ENCODE results near the gene U2AF1L4.
A peak's percentile ranks its signal among the peaks of the same experiment; 100 is the strongest.

Gene U2AF1L4

GRCh38 chr19:35710784-35711723 is 34.2 kb downstream of the U2AF1L4 start:
- no peak for DNase-seq

- DNase-seq: no peak
These were observed 36.8 kb downstream of the U2AF1L4 start for GRCh38 chr19:35708391-35708790.

GRCh38 chr19:35704218-35704617 is 41.0 kb downstream of the U2AF1L4 start, which contains the start of gene ZBTB32:
TSS of gene ZBTB32 (plus strand) at chr19:35704558. CDS start at chr19:35714627, 10,069 bp downstream.
- DNase-seq: peak; percentile 10 to 36

DNA sequence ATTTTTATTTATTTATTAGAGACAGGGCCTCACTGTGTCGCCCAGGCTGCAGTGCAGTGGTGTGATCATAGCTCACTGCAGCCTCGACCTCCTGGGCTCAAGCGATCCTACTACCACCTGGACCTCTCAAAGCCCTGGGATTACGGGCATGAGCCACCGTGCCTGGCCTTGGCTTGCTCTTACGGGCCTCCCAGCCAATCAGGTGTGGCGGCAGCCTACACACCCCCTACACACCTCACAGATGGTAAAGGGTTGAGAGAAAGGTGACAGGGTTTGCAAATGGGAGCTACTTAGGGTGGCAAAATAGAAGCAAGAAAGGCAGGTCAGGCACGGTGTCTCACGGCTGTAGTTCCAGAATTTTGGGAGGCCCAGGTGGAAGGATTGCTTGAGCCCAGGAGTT is 41.9 kb downstream of the U2AF1L4 start:
- DNase-seq: no peak

DNA sequence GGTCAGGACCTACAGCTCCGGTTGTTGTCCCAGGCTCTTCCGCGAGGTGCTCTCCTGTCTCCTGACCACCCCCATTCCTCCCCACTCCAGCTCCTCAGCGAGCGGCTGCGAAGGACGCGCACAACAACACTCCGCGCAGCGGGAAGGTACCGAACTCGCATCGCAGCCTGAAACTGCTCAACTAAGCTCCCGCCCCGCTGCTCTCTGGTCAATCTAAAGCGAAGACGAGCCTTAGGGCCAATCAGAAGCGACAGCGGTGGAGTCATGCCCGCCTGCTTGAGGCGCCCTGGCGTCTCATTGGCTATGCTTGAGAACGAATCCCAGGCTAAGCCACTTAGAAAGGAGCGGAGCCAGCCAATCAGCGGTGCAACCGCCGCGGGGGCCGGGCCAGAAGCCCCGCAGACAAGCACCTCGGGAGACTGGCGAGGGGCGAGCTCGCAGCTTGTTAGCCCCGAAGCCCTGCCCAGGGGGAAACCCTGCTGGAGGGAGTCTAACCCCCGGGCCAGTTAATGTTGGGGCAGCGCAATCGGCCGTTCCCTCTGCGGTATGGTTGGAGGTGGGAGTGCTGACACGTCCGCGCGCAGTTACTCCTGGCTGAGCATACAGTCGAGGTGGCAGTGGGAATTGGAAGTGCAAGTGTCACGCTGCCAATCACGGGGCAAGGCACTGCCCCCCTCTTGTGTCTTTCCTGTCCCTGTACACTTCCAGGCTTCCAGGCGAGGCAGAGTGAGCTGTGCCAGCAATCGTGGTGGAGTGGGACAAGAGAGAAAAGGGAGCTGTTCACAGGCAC is 42.8 kb downstream of the U2AF1L4 start:
- peak; percentile 96 to 98 for DNase-seq

DNA sequence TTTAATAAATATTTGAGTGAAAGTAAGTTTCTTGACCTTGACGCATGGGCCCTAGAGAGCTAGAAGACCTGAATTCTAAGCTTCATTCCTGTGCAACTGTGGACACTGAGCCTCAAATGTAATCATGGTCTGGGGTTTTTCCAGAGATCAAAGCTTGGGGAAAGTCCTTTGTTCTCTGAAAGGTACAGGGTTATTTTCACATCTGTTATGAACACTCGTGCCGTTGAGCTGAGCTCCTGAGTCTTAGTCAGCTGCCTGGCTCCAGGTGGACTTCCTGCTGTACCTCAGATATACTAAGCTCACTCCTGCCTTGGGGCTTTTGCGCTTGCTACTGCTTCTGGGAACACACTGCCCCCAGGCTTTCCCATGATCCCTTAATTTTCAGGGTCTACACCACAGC is 48.4 kb downstream of the U2AF1L4 start:
- DNase-seq: no peak

GRCh38 chr19:35695895-35696422 is 49.3 kb downstream of the U2AF1L4 start:
- DNase-seq: no peak

DNA sequence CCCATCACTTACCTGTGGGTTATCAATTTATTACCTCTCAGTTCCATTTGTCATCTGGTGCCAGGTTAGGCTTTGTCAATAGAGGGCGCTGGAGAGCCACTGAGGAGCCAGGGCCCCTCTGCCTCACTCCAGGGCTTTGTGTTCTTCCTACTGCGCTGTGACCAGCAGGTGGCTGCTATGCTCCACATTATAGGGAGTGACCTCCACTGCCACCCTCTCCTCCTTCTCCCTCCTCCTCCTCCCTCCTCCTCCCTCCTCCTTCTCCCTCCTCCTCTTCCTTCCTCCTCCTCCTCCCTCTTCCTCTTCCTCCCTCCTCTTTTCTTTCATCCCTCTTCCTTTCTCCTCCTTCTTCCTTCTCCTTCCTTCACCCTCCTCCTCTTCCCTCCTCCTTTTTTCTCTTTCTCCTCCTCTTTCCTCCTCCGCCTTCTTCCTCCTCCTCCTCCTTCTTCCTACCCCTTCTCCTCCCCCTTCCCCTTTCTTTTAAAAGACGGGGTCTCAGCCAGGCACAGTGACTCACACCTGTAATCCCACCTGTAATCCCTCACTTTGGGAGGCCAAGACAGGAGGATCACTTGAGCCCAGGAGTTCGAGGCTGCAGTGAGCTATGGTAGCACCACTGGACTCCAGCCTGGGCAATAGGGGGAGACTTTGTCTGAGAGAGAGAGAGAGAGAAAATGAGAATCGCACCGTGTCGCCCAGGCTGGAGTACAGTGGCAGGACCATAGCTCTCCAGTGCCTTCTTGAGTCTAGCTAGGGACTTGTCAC is 51.2 kb downstream of the U2AF1L4 start:
- peak; percentile 83 to 87 for DNase-seq

DNA sequence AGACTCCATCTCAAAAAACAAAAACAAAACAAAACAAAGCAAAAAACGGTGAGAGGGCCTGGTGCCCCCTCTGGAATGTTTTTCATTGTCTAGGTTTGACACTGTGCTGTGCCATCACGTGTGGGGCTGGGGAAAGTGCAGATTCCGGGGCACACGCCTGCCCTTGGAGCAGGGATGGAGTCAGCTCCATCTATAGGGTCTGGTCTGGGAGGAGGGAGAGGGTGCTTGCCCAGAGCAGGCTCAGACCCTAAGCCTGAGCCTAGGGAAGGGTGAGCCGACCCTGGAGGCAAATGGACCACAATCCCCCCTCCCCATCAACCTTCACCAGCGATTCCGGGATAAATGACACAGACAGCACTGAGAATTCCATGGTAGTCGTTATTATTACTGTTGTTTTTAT is 51.8 kb downstream of the U2AF1L4 start:
- DNase-seq: no peak
